SIG-M5 treated with dmso at 0.1 percent for 504 hours (cell line): Measurements from ENCODE around the gene NPAS2.

Experiments used
- DNase-seq: peaks from one replicate; lab custom pipeline; 2025; ENCODE audit not compliant: unreplicated experiment; lab: John Stamatoyannopoulos, UW

NPAS2 gene

DNA sequence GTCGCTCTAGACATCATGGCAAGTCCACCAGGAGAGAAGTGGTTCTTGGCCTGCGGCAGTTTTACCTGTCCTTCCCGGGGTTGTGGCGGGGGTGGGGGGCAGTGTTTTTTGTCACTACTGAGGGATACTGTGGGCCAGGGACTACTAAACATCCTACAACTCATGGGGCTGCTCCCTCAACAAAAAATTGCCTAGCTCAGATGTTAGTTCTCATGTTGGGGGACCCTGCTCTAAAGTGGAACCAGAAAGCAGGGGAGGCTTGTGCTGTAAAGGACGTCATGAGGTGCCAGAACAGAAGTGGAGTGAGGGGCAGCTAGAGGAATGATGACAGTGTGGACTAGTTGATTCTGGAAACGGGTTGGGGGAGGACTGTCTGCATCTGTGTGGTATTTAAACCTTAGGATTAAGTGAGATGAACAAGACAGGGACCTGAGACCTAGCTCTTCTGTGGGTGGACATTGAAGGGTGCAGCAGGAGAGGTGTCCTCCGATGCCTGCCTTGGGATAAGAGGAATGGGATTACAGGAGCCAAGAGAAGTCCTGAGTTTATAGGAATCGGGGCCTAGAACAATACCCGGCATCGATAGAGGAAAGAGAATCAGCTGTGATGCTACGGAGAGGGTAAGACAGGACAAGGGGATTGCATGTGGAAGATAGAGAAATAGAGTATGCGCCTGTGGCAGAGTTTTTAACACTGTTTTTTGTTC is 184.8 kb downstream of the NPAS2 start:
- no peak for DNase-seq

DNA sequence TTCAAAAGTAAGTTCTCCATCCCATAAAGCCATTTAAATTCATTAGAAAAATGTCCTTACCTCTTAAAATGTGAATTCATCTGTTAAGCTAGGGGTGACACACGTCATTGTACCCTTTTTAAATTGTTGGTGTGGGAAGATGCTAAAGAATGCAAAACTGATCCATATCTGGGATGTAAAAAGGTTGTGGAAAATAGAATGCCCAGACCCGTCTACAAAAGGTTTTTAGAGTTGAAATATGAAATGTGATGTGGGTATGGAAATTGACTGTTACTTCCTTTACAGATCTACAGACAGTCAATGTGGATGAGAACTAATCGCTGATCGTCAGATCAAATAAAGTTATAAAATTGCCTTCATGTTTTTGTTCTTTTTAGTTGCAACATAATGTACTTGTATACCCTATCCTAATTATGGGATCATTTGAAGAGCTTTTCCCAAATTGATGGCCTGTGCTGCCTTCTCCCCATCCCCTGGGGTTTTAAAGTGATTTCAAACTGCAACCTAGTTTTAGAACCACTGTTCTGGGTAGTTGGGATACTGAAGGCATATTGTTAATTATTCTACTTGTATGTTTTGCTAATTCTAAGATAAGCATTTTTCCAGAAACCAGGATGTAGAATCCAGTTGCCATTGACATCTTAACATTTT is 186.3 kb downstream of the NPAS2 start:
- no peak for DNase-seq

DNA sequence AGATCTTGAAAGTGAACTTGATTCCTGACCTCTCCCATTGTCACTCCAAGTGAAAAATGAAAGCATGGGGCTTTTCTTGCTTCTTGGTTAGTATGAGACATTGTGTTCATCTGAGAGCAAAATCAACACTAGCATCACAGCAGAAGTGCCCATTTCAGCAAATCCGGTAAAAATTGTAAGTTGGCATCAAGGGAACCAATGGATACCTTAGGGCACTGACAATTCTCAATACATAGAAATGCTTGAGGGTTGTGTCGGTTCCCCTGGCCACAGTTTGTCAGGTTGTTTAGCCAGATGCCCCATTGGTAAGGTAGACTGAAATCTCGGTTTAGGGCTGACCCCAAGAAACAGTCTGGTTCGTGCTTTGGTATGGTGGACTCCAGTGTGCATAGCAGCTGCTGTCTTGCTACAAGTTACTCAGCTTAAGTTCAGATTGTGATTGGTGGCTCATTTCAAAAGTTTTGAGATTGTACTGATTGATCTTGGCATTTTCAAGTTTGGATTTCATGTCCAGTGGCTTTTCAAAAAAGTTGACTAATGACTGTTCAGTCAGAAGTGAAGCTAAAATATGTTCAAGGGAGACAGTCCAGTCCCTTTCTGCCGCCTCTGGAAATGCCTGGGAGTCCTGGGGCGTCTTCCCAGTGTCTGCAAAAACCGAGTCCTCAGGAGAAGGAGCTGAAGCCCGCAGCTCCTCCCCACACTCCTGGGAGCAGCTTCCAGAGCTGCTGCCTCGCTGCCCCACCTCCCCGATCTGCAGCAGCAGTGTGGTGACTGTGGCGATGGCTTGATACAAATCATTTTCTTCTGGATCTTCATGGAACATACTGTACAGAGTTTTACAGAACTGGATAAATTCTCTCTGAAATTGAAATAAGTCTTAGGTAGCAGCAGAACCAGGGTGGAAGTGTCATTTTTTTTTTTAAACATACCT is 187.7 kb downstream of the NPAS2 start:
- DNase-seq: no peak

DNA sequence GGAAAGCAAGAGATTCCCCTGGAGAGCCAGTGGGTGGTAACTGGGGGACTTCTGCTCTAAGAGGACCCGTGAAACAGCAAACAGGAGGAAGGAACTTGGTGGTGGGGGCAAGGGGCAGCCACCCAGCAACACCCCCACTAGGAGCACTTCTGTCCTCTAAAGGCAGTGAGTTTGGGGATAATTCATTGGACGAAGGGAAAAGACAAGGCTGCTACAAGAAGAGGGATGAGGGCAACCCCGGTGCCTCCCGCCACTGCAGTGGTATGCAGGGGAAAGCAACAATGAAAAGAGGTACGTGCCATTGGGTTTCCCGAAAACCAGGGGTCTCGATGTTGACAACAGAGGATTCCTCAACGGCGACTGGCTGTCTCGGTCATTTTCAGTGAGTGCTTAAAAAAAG is 191.2 kb downstream of the NPAS2 start:
- no peak for DNase-seq

DNA sequence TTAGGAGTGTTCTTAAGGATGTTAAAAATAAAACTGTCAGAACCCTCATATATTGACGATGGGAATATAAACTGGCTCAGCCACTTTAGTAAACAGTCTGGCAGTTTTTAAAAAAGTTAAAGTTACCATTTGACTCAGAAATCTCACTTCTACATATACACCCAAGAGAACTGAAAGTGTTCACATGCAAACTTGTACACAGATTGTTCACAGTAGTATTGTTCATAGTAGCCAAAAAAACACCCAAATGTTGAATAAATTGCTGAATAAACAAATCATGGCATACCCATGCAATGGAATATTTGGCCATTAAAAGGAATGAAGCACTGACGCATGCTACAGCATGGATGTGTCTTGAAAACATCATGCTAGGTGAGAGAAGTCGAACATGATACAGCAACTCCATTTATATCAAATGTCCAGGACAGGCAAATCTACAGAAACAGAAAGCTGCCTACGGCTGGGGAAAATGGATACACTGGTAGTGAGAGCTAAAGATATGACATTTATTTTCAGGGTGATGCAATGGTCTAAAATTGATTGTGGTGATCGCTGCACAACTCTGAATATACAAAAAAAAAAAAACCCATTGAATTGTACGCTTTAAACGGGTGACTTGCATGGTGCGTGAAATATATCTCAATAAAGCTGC is 192.2 kb downstream of the NPAS2 start:
- DNase-seq: no peak

DNA sequence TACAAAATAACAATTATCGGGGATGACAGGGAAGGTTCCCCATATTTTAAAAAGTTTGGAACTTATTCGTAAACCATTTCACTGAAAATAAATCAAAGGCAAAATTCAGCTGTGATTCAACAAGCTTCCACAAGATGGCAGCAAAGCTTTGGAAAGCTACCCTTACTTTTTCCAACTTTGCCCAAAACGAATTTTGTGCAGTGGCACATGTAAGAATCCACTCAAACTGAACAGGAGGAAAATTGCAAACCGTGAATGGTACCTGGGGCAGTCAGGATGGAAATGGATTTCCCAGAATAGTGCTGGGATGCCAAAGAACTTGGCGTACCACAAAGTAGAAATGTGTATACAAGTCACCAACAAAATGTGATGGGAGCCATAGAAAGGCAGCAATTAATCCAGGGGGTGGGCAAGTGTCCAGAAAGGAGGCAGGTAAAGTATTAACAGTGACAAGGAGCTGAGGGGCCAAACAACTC is 192.8 kb downstream of the NPAS2 start:
- peak; percentile 37 for DNase-seq

DNA sequence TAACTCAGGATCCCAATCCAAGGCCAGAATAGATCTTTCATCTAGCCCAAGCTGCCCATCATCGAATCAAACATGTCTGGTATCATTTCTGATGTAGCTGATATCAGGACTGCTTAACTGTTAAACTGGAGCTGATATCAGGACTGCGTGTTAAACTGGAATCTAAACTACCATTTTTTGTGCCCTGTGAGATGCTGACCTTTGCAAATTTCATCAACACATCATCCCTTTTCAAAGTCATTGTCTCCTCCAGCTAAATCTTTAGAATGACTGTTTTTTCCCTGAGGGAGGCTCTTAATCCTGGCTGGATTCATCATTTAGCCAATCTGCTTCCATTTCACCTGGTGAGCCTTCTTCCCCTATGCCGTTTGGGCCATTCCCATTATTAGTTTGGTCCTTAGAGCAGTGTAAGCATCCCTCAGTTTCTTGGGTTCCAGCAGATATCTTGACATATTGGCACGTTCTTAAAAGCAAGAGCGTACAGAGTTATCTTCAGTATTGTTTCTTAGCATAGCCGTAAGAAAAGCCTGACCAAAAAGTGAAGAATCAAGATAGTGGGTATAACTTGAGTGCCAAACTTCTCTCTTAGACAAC is 194.4 kb downstream of the NPAS2 start:
- DNase-seq: no peak

DNA sequence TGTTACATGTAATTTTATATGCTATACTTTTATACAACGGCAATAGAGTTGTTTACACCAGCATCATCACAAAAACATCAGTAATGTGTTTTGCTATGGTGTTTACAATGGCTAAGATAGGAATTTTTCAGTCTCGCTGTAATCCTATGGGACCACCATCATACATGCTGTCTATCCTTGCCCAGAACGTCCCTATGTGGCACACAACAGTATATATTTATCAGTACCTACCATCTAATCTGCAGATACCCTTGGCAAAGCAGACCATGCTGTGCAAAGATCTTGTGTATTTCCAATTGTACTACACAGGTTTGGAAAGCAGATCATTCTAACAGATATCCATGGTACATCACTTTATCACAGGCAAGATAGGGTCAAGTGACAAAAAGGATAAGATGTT is 197.4 kb downstream of the NPAS2 start:
- DNase-seq: no peak

DNA sequence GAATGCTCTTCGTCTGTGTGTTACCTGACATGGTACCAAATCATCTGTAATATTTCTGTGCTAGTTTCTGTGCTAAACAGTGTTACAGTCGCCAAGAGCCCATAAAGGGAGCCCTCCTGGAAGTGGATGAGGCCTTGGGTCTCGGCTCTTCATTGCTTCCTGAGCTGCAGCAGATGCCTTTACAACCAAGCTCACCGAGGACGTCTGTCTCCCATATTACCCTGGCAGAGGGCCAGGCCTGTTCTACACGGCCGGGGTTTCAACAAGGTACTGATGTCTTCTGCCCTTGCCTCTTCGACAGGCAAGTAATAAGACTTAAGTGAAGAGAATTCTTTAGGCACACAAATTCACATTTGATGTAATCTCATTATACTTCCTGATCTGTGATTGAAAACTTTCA is 199.0 kb downstream of the NPAS2 start:
- DNase-seq: no peak

DNA sequence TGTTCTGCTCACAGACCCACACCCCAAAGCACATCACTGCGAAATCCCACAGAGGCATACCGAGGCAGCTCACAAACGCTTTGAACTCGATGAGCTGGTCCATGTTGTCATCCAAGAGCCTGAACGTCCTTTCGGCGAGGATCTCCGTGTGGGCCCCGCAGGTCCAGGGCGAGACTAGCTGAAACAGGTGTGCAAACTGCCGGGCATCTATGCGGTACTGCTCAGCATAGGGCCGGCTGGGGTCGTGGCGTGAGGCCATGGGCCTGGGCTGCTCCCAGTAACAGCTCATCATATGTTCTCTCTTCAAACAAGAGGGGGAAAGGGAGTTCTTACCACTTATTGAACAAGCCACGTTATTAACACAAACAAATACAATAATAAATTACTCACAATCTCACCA is 202.3 kb downstream of the NPAS2 start:
- no peak for DNase-seq

DNA sequence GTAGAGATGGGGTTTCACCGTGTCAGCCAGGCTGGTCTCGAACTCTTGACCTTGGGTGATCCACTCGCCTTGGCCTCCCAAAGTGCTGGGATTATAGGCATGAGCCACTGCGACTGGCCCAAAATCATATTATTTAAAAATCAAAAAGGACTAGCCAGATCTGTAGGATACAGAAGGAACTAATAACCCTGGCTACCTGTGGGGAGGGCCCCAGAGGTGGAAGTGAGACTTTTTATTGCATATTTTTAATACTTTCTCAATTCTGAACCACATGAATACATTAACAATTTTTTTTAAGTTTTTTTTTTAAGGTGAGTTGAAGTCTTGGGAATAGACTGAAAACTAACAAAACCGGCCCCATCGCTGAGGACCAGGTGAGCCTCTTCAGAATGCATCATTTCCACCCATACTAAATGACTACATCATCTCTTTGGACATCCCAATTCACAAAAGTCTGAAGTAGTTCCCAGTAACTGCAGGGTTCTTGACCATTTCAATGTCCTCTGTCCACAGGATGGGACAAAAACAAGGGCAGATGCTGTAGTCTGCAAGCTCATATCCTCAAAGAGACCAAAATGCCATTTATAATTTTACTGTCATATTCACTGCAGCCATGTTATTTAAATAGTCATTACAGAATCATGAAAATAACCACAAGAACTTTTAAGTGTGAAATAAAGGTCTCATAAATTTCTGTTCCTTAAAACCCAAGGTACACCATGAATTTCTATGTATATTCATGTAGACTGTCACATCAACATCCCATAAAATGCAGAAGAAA is 203.6 kb downstream of the NPAS2 start:
- no peak for DNase-seq

DNA sequence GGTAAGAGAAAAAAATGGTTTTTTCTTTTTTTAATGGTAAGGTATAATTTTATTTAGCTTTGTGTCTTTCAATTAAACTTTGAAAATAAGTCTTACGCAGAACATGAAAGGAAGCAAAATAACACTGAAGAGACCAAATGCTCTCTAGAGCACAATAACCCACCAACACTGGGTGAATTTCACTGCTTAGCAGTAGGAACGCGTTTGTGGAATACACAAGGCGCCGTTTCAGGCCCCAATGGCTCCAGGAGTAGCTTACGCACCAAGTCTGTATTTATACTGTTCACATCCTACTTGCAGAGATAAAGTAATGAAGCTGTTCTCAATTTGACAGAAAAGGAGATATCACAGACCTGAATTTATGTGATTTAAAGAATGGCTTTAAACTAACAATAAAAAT is 205.6 kb downstream of the NPAS2 start:
- DNase-seq: no peak

DNA sequence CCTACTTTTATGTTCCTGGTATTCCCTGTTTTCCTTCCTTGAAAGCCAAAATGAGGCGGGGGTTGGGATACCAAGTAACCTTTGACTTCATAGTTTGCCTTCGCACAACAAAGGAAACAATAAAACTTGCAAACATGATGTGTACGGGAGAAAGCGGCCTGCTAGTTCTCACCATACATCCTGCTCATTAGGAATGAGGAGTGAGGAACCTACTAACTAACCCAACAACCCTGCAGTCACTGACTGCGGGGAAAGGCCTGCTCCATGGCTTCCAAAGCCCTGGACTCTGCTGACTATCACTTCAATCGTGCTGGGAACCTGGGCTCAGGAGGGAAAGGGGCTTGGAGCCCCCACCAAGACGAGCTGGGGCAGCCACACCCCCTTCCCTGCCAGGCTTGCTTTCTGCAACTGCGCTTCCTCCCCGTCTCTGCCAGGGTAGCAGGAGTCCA is 206.3 kb downstream of the NPAS2 start:
- DNase-seq: no peak

DNA sequence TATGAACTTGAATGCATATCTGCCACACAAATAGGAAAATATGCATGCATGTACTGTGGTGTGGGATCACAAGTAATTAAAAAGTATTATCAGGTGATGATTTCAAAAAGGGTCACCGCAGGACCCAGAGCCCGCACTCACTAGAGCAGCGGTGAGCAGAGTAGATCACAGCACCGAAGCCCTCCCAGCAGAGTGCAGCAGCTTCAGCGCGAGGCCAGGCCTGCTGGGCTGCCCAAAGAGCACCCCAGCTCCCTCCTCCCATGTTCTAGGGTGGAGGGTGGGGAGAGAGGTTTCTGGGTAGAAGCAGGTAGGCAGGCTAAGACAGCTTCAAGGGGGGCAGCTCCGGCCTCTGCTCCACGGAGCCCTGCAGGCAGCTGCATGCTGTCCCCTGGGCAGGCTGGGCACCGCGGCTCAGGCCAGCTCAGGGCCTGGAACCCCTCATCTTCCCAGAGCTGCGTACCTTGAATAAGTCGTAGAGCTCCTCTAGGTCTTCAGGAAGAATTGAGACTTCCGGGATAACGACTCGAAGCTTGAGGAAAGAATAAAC is 207.1 kb downstream of the NPAS2 start:
- no peak for DNase-seq

DNA sequence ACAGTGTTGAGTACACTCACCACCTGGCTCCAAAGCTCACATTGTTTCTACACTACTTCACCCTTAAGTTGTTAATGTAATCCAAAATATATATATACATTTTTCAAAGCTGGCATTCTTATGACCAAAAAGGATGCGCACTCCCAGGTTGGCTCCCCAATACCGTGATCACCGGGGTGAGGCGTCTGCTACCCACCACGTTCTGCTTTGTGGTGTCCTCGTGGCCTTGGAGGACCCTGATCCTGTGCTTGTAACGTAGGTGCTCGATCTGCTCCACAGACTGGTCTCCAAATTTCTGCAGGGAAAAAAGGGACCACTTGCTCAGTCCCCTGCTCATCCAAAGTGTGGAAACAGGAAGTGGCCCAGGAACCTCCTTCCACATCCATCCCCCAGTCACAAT is 207.9 kb downstream of the NPAS2 start:
- no peak for DNase-seq

DNA sequence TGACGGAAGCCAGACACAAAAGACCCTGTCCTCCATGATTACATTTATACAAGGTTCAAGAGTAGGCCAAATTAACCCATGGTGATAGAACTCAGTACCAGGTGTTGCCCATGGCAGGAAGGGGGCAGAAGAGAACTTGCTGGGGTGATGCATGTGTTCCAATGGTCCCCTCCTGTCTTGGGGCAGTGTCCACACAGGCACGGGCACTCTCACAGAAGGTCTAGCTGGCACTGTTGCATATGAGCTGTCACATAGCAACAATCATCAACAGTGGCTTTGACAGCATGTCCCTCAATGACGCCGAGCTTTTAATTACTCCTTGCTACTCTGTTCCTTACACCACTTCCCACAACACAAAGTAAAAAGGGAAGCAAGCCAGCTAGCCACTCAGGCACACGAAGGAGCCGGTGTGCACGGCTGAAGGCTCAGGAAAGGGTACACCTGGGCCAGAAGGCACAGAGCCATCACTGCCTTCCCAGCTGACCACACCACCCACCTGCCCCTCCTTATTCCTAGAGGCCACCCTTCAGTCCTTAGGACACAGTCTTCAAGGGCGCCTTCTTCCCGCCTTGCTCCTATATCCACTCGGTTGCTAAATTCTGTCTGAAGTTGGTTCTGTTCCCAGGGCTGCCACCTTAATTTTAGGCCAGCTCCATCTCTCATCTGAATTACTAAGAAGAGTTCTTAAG is 211.1 kb downstream of the NPAS2 start:
- no peak for DNase-seq

DNA sequence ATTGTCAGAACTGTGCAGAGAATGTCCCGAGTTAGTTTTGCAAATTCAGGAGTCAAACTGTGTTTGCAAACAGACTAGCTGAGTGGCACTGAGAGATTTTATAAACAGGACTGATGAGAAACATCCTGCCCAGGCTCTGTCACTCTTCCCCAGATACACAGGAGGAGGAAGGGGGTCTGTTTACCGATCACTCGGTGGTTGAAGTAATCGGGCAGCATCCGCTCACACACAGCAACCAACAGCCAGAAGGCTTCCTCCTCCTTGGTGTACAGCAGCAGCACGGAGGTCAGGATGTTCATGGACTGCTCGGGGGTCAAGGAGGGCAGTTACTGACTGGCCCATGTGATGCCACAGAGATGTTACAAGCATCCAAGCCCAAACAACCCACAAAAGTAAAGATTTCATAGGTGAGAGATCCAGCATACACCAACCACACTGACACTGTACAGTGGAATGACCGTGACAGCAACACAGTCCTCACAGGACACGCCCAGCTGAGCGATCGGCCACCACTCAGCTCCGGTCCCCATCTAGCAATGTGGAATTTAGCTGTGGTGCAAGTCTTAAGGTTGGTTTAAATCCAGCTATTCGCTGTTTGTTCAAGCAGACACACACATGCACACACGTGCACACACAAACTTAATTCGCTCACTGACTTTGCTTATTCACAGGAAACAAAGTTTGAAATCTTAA is 212.3 kb downstream of the NPAS2 start:
- no peak for DNase-seq

DNA sequence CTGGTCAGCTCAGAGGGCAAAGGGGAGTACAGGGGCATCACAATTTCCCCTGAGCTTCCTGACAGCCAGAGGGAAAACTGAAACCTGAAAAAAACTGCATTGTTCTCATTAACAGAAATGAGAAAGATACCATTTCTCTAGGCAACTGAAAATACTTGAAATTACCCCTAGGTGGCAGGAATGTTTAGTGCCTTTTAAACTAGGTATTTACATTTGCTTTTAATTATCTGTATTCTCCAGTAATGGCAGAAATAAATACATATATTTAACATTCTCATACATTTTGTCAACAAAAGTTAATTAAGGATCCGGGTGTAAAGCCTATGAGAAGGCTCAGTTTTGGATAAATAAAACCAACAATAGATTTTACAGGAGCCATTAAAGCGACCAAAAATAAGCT is 216.6 kb downstream of the NPAS2 start:
- DNase-seq: peak; percentile 38
